ENCODE results near the gene CNDP1.
"Not testable (repeated sequence)": the region's sequence is repeated elsewhere in the genome, so short reads cannot be mapped to it uniquely, and the experiment has no call there.

CNDP1 gene

DNA sequence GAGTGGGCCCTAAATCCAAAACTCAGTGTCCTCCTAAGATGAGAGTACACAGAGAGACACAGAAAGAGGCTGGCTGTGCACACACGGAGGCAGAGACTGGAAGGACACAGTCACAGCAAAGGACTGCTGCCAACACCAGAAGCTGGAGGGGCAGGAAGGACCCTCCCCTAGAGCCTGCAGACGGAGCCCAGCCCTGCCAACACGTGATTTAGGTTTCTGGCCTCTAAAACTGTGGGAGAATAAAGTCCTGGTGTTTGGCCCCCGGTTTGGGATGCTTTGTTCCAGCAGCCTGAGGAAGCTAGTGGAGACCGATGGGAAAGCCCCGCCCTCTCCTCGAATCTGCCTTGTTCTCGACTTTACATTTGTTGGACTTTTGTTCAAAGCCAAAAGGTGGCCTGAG is 10.6 kb downstream of the CNDP1 start:
- in situ Hi-C loops (cut with HindIII; ENCODE audit: low sequenced_read_pairs), result no loop called here

DNA sequence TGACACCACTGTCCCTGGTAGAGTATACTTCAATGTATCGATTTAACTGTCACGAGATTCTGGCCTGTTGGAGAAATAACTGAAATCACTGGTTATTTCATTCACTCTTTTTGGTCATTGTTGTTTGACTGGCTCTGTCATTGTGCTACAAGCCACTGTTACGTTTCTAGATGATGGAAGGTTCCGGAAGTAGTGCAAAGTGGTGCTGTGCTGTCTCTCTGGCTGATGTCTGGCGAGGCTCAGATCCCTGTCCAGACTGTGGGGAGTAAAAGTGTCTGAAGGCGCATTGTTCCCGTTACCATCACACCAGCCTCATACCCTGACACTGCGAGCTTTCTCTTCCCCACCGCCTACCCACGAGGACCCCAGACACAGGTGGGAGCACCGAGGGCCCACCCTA is 11.7 kb downstream of the CNDP1 start:
- in situ Hi-C loops (cut with HindIII; ENCODE audit: low sequenced_read_pairs), result no loop called here

GRCh38 chr18:74546751-74547530 is 12.6 kb downstream of the CNDP1 start:
- in situ Hi-C loops (cut with HindIII; ENCODE audit: low sequenced_read_pairs), result no loop called here

DNA sequence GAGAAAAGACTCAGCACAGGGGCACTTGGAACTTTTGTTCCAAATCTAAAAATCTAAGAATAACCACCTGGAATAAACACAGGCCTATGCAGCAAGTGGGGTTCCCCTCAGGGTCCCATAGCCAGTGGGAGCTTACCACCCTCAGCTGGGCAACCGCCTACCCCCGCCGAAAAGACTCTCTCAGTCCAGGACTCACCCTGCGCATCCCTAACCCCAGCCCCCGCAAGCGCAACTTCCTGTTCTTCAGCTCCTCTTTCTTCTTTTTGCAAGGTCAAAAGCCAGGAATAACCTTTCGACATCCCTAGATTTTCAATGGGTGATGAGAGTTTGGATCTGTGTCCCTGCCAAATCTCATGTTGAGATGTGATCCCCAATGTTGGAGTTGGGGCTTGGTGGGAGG is 13.6 kb downstream of the CNDP1 start:
- in situ Hi-C loops (cut with HindIII; ENCODE audit: low sequenced_read_pairs), result no loop called here

- in situ Hi-C loops (cut with HindIII; ENCODE audit: low sequenced_read_pairs), result no loop called here
Observed at GRCh38 chr18:74549591-74550104, 15.3 kb downstream of the CNDP1 start.

DNA sequence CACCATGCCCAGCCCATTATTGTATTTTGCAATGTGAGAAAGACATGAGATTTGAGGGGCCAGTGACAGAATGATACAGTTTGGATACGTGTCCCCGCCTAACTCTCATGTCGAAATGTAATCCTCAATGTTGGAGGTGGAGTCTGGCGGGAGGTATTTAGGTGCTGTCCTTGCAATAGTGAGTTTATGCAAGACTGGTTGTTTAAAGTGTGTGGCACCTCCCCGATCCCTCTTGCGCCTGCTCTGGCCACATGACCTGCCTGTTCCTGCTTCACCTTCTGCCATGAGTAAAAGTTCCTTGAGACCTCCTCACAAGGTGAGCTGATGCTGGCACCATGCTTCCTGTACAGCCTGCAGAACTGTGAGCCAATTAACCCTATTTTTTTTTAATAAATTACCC is 16.6 kb downstream of the CNDP1 start:
- in situ Hi-C loops (cut with HindIII; ENCODE audit: low sequenced_read_pairs), result no loop called here

DNA sequence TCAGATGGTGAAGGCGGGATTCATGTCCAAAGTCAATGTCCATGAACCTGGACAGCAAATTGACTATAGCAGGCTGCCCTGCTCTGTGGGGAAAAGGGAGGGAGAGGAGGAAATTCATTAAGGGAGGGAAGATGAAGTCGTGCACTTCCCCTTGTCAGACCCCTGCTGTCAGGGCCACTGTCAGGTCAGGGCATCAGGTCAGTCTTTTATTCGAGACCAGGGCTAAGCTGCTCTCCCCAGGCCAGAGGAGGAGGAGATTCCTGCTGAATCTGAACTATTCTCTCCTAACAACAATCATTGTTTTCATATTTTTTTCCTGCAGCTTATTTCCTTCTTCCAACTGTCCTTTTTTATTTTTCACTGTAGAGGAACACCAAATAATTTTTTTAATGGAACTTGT is 17.2 kb downstream of the CNDP1 start:
- in situ Hi-C loops (cut with HindIII; ENCODE audit: low sequenced_read_pairs), result no loop called here

DNA sequence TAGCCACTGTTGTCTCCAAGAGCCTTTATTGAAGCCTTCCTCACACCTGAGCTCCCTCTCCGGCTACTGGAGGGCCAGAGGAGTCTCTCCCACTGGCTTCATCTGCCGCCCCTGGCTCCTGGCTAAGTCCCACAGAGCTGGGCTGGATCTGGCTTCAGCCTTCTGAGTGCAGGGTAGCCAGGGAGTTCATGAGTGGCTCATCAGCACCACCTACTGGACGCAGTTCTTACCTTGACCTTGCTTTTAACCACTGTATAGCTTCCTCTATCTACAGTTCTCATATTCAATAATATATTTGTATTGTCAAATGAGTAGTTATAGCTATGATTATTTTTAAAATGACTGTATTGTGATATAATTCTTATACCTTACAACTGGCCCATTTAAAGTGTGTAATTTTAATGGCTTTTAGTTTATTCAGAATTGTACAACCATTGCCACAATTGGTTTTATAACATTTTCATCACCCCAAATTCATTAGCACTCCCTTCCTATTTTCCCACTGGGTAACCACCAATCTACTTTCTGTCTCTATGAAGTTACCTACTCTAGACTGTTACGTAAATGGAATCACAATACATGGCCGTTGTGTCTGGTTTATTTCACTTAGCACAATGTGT is 17.7 kb downstream of the CNDP1 start:
- in situ Hi-C loops (cut with HindIII; ENCODE audit: low sequenced_read_pairs), result no loop called here

DNA sequence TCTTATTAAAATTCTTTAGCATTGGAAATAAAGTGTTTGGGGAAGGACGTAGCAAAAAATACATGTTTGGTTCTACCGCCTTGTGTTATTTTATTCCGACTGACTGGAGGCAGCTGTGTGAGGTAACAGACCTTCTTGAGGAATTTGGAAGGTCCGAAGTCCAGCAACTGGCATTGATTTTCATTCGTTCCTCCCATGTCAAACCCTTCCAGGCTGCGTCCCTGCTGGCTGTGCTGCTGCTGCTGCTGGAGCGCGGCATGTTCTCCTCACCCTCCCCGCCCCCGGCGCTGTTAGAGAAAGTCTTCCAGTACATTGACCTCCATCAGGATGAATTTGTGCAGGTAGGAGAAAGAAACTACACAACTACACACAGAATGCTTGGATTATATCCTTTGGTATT is 21.8 kb downstream of the CNDP1 start:
- in situ Hi-C loops (cut with HindIII; ENCODE audit: low sequenced_read_pairs), result no loop called here

DNA sequence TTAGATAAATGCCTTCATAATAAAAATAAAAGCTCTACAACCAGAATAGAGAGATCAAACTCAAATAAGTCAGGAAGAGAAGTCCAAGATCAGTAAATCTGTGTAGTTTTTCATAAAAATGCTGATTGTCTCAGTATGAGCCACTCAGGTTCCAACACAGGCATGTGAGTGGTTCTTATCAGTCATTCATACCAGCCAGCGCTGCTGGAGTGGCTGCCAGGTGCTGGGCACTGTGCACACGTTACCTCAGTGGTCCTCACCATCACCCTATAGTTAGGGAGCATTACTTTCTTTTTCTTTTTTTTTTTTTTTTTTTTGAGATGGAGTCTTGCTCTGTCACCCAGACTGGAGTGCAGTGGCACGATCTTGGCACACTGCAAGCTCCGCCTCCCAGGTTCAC is 23.8 kb downstream of the CNDP1 start:
- in situ Hi-C loops (cut with HindIII; ENCODE audit: low sequenced_read_pairs), result no loop called here

GRCh38 chr18:74562131-74562730 is 27.9 kb downstream of the CNDP1 start:
- in situ Hi-C loops (cut with HindIII; ENCODE audit: low sequenced_read_pairs), result no loop called here

- in situ Hi-C loops (cut with HindIII; ENCODE audit: low sequenced_read_pairs), result no loop called here
Observed at GRCh38 chr18:74562775-74563174, 28.5 kb downstream of the CNDP1 start.

DNA sequence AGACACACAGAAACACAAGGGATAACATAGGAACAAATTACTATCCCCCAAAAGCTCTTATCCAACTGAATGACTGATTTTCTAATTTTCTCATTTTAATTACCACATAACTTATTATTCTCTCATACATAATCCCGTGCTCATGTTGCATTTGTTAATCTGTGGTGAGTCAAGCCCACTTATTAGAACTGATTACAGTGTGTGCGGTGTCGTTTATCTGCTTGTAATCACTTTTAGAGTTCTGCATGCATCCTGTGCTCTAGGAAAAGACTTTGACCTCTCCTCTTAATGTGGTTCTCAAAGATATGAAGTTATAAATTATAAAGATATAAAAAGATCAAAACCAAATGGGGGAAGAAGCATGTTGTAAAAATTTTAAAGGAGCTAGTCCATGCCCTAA is 29.7 kb downstream of the CNDP1 start:
- in situ Hi-C loops (cut with HindIII; ENCODE audit: low sequenced_read_pairs), result no loop called here

GRCh38 chr18:74565164-74565563 is 30.9 kb downstream of the CNDP1 start:
- in situ Hi-C loops (cut with HindIII; ENCODE audit: low sequenced_read_pairs), result not testable (repeated sequence)

- in situ Hi-C loops (cut with HindIII; ENCODE audit: low sequenced_read_pairs), result not testable (repeated sequence)
Observed at GRCh38 chr18:74565993-74566392, 31.7 kb downstream of the CNDP1 start.

- in situ Hi-C loops (cut with HindIII; ENCODE audit: low sequenced_read_pairs), result no loop called here
Observed at GRCh38 chr18:74567822-74568221, 33.5 kb downstream of the CNDP1 start.

GRCh38 chr18:74569401-74569800 is 35.1 kb downstream of the CNDP1 start:
- in situ Hi-C loops (cut with HindIII; ENCODE audit: low sequenced_read_pairs), result no loop called here

GRCh38 chr18:74570266-74570665 is 36.0 kb downstream of the CNDP1 start:
- in situ Hi-C loops (cut with HindIII; ENCODE audit: low sequenced_read_pairs), result no loop called here

DNA sequence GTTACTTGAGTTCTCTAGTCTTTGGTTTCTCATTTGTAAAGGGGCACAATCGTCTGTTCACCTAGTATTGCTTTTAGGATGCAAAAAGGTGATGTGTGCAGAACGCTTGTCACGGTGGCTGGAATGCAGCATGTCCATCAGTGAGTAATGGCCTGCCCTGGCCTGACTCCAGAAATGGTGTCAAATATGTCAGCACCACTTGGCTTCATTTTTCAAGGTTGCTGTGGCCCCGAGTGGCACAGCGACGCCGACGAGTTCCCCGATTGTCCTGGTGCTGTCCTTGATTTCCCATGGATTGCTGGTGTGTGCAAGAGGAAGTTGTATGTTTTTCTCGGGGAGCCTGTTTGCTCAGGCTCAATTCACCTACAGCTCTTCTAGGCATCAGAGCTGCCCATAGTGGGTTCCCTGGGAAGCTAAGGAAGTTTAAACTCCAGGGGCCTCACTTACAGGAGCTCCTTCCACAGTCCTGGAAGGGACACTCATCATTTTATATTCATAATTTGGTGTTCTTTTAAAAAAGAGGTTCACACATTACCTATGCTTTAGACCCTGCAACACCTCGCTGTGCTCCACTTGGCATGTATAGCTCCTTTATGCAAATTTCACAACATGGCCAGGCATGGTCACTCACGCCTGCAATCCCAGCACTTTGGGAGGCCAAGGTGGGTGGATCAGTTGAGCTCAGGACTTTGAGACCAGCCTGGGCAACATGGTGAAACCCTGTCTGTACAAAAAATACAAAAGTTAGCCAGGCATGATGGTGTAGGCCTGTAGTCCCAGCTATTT is 37.8 kb downstream of the CNDP1 start:
- in situ Hi-C loops (cut with HindIII; ENCODE audit: low sequenced_read_pairs), result no loop called here

- in situ Hi-C loops (cut with HindIII; ENCODE audit: low sequenced_read_pairs), result no loop called here
Observed at GRCh38 chr18:74573053-74573452, 38.8 kb downstream of the CNDP1 start.

- in situ Hi-C loops (cut with HindIII; ENCODE audit: low sequenced_read_pairs), result no loop called here
Observed at GRCh38 chr18:74574916-74575315, 40.6 kb downstream of the CNDP1 start.

All from DLD1 (cell line).